DMS114 treated with DMSO at 0.1 percent for 48 hours (cell line): ENCODE measurements around the gene DPP6.
"Not testable (repeated sequence)": the region's sequence is repeated elsewhere in the genome, so short reads cannot be mapped to it uniquely, and the experiment has no call there.

ENCODE experiments used
- DNase-seq: peaks from one replicate; lab custom pipeline; 2025; ENCODE audit not compliant: unreplicated experiment; lab: John Stamatoyannopoulos, UW

The DPP6 gene

GRCh38 chr7:154051643-154052529 lies at the start of gene DPP6:
TSS of gene DPP6 (plus strand) at chr7:154052398.
- DNase-seq: not testable (repeated sequence)

GRCh38 chr7:154009423-154009911 lies 42.7 kb upstream of the DPP6 start:
- not testable (repeated sequence) for DNase-seq

DNA sequence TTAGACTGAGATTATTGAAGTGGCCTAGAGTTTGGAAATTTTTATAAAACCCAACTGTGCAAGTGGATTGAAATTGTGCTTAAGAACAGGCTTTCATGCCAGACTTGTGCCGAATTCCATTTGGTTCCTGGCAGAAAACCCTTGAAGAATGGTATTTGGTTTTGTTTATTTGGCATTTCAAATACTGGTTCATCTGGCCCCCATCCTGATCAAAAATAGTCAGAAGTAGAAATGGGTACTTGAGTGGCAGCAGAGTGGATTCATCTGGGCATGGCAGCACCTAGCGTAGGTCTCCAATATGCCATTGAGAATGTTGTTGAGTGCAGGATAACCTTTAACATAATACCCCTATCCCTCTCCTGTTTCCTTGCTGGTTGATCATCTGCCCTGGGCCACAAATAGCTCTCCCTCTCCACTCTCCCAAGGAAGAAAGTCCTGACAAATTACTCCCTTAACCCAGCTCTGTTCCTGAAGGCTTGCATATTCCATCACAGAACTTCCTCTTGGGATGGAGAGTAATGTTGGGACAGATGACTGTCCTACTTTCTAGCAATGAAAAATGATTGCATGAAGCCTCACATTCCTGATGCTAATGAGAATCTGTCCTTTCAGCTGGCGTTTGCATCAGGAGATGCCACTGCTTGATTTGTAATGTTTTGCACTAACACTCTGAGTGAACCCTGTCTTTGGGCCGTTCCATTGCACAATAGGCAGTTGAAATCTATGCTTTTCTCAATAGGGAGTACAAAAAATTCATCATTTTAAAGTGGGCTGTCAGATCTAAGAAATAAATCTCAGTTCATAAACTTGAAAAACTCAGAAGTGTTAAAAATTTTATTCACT lies 41.3 kb upstream of the DPP6 start:
- DNase-seq: not testable (repeated sequence)

DNA sequence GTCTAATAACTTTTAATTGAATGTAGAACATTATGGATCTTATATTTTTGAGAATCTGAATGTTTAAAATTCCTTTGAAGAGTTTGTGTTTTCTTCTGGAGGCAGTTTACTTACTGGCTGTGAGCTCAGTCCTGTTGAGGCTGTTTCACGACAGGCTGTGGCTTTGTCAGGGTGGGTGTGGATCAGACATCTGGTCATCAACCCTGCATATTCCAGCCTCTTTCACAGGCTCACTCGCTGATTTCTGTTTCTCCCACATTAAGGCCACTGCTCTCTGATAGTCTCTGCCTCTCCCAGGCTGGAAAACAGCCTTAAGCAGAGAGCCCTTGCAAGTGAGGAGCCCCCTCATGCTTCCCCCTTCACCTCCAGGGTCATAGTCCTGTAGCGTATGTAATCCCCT lies 39.4 kb upstream of the DPP6 start:
- DNase-seq: not testable (repeated sequence)

DNA sequence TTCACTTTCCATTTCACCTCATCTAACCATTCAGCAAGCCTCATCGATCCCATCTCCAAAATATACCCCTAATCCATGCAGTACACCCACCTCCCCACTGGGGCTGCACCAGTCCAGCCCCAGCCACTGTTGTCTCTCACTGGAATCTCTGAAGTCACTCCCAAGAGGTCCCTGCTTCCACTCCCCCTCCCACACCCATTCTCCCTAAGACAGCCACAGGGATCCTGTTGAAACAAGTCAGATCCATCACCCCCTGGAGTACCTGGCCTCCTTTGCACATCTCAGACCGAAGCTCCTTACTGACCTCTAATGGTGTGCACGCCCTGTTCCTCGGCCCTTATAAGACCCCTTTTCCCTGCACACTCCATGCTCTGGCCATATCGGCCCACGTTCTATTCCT lies 36.6 kb upstream of the DPP6 start:
- DNase-seq: not testable (repeated sequence)

DNA sequence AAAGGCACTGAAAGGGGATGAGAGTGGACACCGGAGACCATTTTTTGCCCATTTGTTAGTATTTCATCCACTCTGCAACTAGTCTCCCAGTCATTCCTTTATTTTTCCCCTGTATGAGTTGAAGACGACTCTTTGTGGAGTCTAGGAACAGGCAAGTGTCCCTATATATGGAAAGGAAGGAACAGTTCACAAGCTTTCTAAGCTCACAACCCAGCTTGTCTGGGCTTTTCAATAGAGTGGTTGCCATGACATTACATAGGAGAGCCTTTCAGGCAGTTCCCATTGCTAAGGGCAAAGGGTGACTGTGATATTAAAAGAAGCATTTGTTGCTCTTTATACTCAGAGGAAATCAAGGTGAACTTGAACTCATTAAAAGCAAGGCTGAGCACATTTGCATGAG lies 33.8 kb upstream of the DPP6 start:
- DNase-seq: not testable (repeated sequence)

DNA sequence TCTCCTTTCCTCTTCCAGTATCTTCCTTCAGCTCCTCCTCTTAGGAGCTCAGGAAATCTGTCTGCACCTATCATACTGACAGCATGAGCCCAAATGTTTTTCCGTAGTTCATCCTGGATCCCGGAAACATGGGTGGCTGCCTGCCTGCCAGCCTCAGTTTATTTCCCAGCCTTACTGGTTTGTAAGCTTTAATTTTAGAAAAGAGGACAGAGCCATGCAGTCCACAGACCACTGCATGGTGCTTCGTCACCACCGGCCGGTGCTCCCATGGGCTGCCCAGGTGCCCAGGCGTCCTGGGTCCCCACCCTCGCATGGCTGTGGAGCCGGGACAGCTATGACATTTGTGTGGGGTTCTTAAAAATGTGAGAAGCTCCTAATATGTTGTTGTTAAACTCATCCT lies 24.4 kb upstream of the DPP6 start:
- not testable (repeated sequence) for DNase-seq

DNA sequence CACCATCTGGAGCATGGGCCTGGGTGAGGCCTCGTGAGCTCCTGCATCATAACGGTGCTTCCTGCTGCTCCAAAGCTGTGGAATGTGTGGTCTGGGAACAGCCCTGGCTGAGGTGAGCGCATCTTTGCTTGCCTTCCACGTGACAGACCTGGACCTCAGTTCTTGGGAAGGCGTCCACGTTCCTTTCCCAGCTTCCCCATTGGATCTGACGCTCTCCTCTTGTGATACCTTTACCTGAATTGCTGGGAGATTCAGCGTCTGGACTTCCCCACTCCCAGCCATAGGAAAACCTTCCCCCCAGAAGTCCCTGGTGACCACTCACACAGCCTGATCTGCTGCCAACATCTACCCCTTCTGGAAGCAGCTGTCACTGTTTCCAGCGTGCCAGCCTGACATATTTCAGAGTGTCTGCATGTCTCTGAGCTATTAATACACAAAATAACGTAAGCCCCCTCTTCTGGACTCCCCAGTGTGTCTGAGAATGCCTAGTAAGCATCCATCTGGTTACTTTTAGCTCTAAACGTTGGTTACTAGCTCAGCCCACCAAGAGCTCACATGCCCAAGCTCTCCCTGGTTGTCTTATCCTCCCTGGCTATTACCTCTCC lies 21.6 kb upstream of the DPP6 start:
- DNase-seq: not testable (repeated sequence)

GRCh38 chr7:154039466-154040165 lies 12.6 kb upstream of the DPP6 start:
- DNase-seq: not testable (repeated sequence)

DNA sequence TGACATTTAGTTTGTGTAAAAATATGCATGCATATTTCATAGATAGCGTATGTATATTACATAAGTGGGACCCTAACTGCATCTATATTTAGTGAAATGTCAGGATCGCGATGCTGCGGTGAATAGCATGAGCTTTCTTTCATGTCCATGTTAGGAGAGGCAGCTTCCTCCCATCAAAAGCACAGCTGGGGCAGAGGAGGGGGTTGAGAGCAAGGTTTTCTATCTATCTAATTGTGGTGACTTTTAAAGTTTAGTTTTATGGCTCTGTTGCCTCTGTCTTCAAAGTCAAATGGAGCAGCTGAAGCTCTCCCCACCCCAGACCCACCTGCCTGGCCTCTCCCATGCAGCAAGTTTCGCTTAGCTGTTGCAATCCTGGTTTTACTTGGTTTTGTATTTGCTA lies 1.8 kb upstream of the DPP6 start:
- not testable (repeated sequence) for DNase-seq

- not testable (repeated sequence) for DNase-seq
Measured at GRCh38 chr7:154051006-154051642, 1.1 kb upstream of the DPP6 start.

GRCh38 chr7:154052530-154053252 lies 493 bp downstream of the DPP6 start:
- not testable (repeated sequence) for DNase-seq

DNA sequence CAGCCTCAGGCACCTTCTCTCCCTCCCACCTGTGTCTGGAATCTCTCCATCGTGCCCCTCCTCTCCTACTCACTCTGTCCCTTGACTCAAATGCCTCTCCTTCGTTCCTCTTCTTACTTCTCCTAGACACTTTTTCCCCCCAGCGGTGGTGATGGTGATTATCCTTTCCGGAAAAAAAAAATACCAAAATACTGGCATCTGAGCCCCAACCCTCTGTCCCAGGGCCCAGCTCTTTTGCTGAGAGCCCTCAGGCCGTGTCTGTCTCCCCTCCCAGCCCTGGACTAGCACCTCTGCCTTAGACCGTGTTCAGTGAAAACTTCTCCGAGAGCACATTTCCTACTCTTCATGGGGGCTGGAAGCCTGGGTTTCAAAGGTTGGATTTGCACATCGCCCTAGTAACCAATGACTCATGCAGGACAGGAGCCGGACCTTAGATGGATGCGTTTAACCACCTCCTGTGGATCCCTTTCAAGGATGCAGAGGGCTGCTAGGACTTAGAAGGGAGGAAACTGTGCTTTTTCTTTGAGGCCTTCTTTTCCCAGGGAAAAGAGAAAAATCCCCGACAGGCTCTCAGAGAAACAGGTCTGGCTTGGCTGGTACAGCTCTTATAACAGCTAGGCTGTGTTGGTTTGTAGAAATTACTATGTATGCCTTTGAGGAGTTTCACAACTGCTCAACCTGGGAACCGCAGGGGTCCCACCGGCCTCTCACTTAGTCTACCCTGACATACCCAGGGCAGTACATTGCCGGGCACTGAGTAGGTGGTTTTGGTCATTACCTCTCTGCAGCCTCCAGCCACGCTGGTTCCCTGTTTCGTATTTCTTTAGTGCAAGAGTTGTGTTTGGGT lies 1.5 kb downstream of the DPP6 start:
- DNase-seq: peak; percentile 21

- DNase-seq: not testable (repeated sequence)
Measured at GRCh38 chr7:154054664-154055063, 2.5 kb downstream of the DPP6 start.

DNA sequence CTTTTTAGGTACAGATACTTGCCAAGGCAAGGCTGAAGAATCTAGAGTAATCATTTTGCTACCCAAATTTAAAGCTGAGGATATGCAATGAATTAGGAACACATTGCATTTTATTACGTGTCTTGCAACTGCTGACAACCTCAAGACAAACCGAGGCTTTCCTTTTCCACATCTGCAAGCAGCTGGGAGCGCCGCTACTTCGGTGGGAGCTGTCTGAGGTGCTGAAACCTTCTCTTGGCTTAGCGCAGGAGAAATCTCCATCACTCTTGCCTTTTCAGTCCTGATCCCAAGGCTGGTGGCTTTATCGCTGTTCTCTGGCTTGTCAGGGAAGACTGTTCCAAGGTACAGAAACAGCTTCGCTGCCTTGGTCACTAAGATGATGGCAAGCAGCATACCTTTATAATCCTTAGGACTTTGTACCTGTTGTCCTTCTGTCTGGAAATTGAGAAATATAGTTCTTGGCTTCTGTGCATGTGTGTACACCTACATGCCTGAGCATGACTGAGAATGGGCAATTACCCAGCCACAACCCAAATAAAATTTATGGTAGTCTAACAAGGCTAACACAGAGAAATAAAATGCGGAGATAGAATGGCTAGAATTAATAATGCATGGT lies 3.4 kb downstream of the DPP6 start:
- DNase-seq: not testable (repeated sequence)

GRCh38 chr7:154058783-154059182 lies 6.6 kb downstream of the DPP6 start:
- DNase-seq: not testable (repeated sequence)

- not testable (repeated sequence) for DNase-seq
Measured at GRCh38 chr7:154060551-154060950, 8.4 kb downstream of the DPP6 start.

- peak; percentile 48 for DNase-seq
Measured at GRCh38 chr7:154071833-154072232, 19.6 kb downstream of the DPP6 start.
